ENCODE data around the gene TLDC2.

The TLDC2 gene

DNA sequence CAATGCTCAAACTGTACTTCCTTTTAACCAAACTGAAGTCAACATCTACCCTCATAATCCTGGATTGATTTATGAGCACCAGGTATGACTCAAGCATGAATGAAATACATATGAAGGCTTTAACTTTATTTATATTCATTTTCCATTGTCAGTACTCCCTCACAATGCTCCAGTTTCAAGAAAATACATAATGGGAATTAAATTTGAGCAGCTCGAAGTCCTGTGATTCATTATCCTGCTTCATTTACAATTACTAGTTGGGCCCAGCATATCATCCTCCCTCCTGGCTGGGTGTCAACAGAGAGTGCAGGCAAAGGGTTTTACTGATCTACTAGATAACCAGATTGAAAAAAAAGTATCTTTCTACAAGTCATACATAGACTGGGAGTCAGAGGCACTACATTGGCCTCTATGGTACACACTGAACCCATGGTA lies 65.5 kb downstream of the TLDC2 start:
- TF ChIP-seq POLR2AphosphoS5 (IDR thresholded peaks at IDR 0.05; ENCODE audit: low read depth) (no peak), SPI1 (IDR thresholded peaks at IDR 0.05; ENCODE audit: borderline replicate concordance, low read depth) (no peak), GABPA (IDR thresholded peaks at IDR 0.05; ENCODE audit: low read depth) (no peak)
- TF ChIP-seq, protein P1, sequence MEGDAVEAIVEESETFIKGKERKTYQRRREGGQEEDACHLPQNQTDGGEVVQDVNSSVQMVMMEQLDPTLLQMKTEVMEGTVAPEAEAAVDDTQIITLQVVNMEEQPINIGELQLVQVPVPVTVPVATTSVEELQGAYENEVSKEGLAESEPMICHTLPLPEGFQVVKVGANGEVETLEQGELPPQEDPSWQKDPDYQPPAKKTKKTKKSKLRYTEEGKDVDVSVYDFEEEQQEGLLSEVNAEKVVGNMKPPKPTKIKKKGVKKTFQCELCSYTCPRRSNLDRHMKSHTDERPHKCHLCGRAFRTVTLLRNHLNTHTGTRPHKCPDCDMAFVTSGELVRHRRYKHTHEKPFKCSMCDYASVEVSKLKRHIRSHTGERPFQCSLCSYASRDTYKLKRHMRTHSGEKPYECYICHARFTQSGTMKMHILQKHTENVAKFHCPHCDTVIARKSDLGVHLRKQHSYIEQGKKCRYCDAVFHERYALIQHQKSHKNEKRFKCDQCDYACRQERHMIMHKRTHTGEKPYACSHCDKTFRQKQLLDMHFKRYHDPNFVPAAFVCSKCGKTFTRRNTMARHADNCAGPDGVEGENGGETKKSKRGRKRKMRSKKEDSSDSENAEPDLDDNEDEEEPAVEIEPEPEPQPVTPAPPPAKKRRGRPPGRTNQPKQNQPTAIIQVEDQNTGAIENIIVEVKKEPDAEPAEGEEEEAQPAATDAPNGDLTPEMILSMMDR (IDR thresholded peaks at IDR 0.05; ENCODE audit: insufficient read depth, low read length), result no peak
- TF ChIP-seq, protein P2, sequence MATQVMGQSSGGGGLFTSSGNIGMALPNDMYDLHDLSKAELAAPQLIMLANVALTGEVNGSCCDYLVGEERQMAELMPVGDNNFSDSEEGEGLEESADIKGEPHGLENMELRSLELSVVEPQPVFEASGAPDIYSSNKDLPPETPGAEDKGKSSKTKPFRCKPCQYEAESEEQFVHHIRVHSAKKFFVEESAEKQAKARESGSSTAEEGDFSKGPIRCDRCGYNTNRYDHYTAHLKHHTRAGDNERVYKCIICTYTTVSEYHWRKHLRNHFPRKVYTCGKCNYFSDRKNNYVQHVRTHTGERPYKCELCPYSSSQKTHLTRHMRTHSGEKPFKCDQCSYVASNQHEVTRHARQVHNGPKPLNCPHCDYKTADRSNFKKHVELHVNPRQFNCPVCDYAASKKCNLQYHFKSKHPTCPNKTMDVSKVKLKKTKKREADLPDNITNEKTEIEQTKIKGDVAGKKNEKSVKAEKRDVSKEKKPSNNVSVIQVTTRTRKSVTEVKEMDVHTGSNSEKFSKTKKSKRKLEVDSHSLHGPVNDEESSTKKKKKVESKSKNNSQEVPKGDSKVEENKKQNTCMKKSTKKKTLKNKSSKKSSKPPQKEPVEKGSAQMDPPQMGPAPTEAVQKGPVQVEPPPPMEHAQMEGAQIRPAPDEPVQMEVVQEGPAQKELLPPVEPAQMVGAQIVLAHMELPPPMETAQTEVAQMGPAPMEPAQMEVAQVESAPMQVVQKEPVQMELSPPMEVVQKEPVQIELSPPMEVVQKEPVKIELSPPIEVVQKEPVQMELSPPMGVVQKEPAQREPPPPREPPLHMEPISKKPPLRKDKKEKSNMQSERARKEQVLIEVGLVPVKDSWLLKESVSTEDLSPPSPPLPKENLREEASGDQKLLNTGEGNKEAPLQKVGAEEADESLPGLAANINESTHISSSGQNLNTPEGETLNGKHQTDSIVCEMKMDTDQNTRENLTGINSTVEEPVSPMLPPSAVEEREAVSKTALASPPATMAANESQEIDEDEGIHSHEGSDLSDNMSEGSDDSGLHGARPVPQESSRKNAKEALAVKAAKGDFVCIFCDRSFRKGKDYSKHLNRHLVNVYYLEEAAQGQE (IDR thresholded peaks at IDR 0.05; ENCODE audit: insufficient replicate concordance, low read depth), result no peak
- no peak for DNase-seq (ENCODE audit: low read depth in 1 of 2, low spot score in 1 of 2)

More for the DNA sequence above, 65.5 kb downstream of the TLDC2 start:
- H3K27me3 ChIP-seq (ENCODE audit: insufficient read depth, poor library complexity, severe bottlenecking), result no peaks in the 10 kb centered on the region
- H3K27ac ChIP-seq (replicated peaks), result no peak overlapping the region
- H3K4me3 ChIP-seq (replicated peaks; ENCODE audit: insufficient read depth, low read length), result no peak overlapping the region
